ENCODE measurements around the gene RRP9. TPM values are rescaled to one million over a fixed set of nuclear protein-coding genes. Genes with fewer than 3 reads are reported as not detected.

Gene RRP9
- total RNA-seq, 1 donor from 2014 or later = 15.4 TPM

DNA sequence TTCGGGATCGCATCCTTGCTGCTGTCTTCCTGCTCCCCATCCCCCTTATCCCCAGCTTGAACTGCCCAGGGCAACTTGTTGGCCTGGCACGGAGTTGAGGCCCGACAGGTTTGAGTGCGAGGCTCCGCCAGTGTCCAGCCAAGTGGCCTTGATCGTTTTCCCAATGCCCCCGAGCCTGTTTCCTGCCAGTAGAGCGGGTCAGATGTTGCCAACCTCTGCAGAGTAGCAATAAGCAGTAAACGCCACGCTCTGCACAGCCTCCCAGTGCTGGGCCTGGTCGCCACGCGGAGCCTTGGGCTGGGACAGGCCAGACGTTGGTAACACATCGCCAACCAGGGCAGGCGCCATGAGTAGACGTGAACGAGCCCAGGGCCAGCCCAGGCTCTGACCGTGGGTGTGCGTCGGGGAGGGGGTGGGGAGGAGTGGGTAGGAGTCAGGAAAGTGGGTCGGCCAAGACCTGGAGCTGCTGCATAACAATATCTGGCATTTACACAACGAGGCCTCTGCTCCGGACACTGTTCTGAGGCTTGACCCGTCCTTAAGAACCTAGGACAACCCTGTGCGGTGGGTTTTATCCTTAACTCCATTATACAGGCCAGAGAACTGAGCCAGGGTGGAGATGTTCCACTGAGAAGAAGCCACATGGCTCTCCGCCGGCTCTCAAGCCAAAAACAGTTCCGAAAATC, 32.7 kb upstream of the RRP9 start:
- peak in 1 of 2 donors; percentile 74 for DNase-seq (ENCODE audit: low spot score in 2 of 2)
- intact Hi-C loops (cut with DNase I) = loop anchor here (1.0 to 10.0 kb wide), 2 partner anchors 32 to 310 kb away; partner anchors contain the start of genes GLYCTK and PARP3
- Histone ChIP-seq H3K4me3 (peak overlapping the region; percentile 74 to 86), H3K27ac (peak overlapping the region; percentile 96), H3K4me1 (peaks cover 6 to 17% of the 10 kb centered on the region in 2 donors), H3K9me3 (no peaks in the 10 kb centered on the region), H3K36me3 (no peaks in the 10 kb centered on the region), H3K27me3 (no peaks in the 10 kb centered on the region)
- no peak for TF ChIP-seq CTCF (IDR thresholded peaks at IDR 0.05)

DNA sequence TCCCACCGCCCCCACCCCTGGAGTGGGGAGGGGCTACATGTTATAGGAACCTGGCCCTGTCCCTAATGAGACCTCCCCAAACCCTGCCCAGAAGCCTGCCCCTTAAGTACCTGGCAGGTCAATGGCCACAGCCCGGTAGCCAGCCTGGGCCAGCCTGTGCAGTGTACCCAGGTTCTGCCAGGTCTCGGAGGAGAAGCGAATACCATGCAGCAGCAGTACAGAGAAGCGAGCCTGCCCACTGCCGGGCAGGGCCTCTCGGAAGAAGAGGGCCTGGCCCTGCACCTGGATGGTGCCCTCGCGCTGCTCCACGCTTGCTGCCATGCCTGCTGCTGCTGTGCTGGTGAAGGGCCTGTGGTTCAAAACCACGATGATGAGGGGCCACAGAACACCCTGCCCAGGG, 29.6 kb upstream of the RRP9 start:
- H3K4me1 ChIP-seq = peaks cover 6 to 24% of the 10 kb centered on the region in 2 donors
- no peak for TF ChIP-seq CTCF (IDR thresholded peaks at IDR 0.05)
- no peaks in the 10 kb centered on the region for H3K36me3 ChIP-seq
- H3K4me3 ChIP-seq = no peak overlapping the region
- no peaks in the 10 kb centered on the region for H3K9me3 ChIP-seq
- DNase-seq (ENCODE audit: low spot score in 2 of 2) = no peak
- H3K27ac ChIP-seq = no peak overlapping the region
- intact Hi-C loops (cut with DNase I) = loop anchor here (10.0 kb wide), 1 partner anchor 313 kb away; the partner anchor contains the start of gene GLYCTK
- H3K27me3 ChIP-seq = no peaks in the 10 kb centered on the region

- no peaks in the 10 kb centered on the region for H3K9me3 ChIP-seq
- intact Hi-C loops (cut with DNase I) = loop anchor here (10.0 kb wide), 1 partner anchor 314 kb away; the partner anchor contains the start of gene GLYCTK
- H3K4me3 ChIP-seq = no peak overlapping the region
- no peak for TF ChIP-seq CTCF (IDR thresholded peaks at IDR 0.05)
- no peaks in the 10 kb centered on the region for H3K36me3 ChIP-seq
- peaks cover 6 to 30% of the 10 kb centered on the region in 2 donors for H3K4me1 ChIP-seq
- DNase-seq (ENCODE audit: low spot score in 2 of 2) = no peak
- no peak overlapping the region for H3K27ac ChIP-seq
- H3K27me3 ChIP-seq = no peaks in the 10 kb centered on the region
These were observed 29.0 kb upstream of the RRP9 start for GRCh38 chr3:51970606-51971300.

GRCh38 chr3:51969841-51970240, 28.1 kb upstream of the RRP9 start:
- intact Hi-C loops (cut with DNase I) = loop anchor here (10.0 kb wide), 2 partner anchors 315 to 1355 kb away; partner anchors contain the start of genes CISH, GLYCTK and MAPKAPK3
- no peak overlapping the region for H3K4me3 ChIP-seq
- no peaks in the 10 kb centered on the region for H3K27me3 ChIP-seq
- H3K36me3 ChIP-seq = no peaks in the 10 kb centered on the region
- H3K27ac ChIP-seq = no peak overlapping the region
- no peak for DNase-seq (ENCODE audit: low spot score in 2 of 2)
- H3K9me3 ChIP-seq = no peaks in the 10 kb centered on the region
- no peak for TF ChIP-seq CTCF (IDR thresholded peaks at IDR 0.05)
- H3K4me1 ChIP-seq = peaks cover 12 to 39% of the 10 kb centered on the region in 2 donors

DNA sequence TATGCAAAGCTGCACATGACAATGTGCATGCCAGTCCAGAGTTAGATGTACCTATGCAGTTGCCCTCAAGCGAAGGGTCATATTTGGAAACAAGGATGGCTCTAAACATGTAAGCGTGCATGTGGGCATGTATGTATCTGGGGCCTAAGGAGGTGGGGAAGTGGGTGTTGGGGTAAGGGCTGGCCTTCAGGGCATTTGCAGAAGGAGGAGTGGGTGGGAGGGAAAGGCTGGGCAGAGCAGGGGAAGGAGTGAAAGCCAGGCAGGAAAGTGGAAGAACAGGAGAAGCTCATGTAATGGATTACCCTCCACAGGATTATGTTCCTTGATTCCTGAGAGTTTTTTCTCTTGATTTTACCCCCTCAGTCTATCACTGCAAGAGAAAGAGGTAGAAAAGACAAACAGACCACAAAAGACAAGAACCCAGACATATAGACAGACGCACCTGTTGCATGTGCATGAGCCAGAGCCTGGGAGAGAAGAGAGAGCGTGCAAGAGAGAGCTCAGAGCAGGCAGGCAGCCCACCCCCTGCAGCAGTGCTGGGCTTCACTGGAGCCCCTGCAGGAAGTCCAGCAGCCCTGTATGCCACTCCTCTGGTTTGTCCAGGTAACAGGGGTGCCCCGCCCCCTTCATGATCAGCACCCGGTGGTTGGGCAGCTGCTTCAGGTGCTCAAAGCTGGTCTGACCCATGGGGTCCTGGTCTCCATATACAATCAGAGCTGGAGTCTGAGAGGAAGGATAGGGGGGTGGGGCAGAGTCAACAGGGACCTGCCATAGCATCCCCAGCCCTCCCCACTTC, 27.4 kb upstream of the RRP9 start:
- intact Hi-C loops (cut with DNase I) = loop anchor here (10.0 kb wide), 1 partner anchor 1354 kb away; the partner anchor contains the start of genes CISH and MAPKAPK3
- Histone ChIP-seq H3K4me1 (peaks cover 9 to 40% of the 10 kb centered on the region in 2 donors), H3K4me3 (no peak overlapping the region), H3K36me3 (no peaks in the 10 kb centered on the region), H3K27me3 (no peaks in the 10 kb centered on the region), H3K9me3 (no peaks in the 10 kb centered on the region), H3K27ac (peak overlapping the region in 1 of 2 donors; percentile 96)
- no peak for DNase-seq (ENCODE audit: low spot score in 2 of 2)
- TF ChIP-seq CTCF (IDR thresholded peaks at IDR 0.05) = no peak
